NK-92 (cell line): ENCODE results near the gene CES4A.
"Not testable (repeated sequence)": the region's sequence is repeated elsewhere in the genome, so short reads cannot be mapped to it uniquely, and the experiment has no call there.

ENCODE experiments used
- DNase-seq: peaks from one replicate; lab custom pipeline; 2025; ENCODE audit not compliant: unreplicated experiment; lab: John Stamatoyannopoulos, UW

The CES4A gene

DNA sequence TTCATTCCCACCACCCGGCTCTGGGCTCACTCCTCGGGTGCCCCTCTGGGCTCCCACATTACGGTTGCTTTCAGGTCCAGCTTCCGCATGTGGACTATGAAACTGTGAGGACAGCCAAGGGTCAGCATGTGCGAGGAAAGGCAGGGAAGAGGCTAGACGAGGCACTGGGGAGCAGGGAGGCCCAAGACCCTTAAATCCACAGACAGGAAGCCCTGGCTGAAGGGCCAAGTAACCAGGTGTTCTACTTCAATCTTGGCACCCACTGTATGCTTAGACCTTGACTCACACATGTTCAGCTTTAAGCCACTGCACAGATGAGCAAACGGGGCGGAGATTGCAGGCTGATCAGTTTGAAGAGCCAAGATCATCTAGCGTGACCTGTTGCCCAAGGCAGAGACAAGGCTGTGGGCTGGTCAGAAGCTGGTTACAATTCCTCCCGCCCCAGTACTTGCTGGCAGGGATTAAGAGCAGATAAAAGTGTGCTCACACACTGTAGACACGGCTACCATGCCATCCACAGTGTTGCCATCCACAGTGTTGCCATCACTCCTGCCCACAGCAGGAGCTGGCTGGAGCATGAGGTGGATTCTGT, at the start of gene CES4A:
TSS of gene CES4A (plus strand) at position 393 of the 592 bp plus-strand sequence. CDS start at position 577, 184 bp downstream.
- DNase-seq = no peak

DNA sequence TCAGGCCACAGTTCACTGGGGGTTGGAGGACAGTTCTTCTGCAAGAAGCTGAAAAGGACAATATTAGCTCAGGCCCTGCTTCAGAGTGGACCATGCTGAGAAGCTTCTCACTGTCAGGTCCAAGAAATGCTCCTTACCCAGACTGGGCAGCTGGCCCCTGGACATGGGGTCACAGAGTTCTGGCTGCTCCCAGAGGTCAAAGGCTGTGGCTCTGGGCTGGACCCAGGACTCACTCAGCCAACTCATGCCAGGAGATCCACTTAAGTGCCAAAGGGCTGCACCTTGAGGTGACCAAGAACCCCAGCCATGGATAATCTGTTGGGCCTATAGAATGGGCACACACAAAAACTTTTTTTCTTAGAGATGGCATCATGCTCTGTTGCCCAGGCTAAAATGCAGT, 49.0 kb upstream of the CES4A start:
- DNase-seq = no peak

DNA sequence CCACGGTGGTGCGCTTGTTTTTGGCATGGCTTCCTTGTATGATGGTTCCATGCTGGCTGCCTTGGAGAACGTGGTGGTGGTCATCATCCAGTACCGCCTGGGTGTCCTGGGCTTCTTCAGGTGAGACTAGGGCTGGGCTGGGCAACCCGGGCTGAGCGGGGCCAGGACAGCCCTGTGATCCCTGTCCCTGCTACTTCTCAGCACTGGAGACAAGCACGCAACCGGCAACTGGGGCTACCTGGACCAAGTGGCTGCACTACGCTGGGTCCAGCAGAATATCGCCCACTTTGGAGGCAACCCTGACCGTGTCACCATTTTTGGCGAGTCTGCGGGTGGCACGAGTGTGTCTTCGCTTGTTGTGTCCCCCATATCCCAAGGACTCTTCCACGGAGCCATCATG, 48.2 kb upstream of the CES4A start:
- DNase-seq = no peak

DNA sequence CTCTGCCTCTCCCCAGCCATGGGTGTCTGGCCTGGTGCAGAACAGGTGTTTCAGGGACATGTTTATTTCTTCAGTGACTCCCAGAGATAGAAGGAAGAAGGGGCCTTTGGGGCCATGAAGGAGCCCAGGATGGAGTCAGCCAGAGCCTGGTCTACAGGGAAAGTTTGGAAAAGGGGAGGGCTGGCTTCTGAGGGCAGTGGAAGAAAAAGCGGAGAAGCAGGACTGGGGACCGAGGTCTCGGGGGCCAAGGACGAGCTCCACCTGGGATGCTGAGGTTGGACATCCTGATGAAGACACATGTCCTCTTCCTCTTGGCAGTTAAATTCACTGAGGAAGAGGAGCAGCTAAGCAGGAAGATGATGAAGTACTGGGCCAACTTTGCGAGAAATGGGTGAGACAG, 45.4 kb upstream of the CES4A start:
- no peak for DNase-seq

DNA sequence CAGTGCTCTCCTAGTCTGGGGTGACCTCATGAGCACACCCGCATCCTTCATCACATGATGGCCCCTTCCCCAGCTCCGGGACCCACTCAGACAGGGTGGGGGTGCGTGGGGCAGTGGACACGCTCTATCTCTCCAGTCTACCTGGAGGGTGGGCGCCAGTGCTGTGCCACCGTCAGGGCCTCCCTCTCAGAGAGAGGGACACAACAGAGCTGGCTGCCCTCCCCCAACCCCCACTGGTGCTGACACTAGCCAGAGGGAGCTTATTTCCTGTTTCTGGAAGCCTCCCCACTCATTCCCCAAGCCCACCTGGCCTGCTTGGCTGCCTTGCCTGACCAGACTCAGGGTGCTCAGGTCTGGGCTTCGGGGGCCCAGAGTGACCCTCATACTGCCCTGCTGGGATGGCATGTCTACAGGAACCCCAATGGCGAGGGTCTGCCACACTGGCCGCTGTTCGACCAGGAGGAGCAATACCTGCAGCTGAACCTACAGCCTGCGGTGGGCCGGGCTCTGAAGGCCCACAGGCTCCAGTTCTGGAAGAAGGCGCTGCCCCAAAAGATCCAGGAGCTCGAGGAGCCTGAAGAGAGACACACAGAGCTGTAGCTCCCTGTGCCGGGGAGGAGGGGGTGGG, 44.8 kb upstream of the CES4A start:
- no peak for DNase-seq

DNA sequence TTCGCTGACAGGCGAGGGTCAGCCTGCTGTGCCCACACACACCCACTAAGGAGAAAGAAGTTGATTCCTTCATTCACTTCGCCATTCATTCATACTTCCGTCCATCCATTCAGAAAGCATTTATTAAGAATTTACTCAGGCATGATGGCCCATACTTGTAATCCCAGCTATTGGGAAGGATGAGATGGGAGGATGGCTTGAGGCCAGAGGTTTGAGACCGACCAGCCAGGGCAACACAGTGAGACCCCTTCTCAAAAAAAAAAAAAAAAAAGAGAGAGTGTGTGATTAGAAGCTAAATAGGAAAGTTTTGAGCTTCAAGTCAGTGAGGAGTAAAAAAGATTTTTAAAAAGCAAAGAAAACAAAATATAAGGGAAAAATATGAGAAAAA, 44.3 kb upstream of the CES4A start:
- DNase-seq = no peak

DNA sequence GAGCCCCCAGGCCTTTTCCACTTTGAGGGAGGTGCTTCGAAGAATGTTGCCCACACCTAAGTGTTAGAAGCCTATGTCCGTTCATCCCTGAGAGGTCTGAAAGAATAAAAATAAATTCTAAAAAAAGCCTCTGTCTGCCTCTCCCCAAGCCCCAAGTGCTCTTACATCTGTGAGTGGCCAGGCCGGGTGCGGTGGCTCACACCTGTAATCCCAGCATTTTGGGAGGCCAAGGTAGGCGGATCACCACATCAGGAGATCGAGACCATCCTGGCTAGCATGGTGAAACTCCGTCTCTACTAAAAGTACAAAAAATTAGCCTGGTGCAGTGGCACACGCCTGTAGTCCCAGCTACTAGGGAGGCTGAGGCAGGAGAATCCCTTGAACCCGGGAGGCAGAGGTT, 43.4 kb upstream of the CES4A start:
- DNase-seq = not testable (repeated sequence)

DNA sequence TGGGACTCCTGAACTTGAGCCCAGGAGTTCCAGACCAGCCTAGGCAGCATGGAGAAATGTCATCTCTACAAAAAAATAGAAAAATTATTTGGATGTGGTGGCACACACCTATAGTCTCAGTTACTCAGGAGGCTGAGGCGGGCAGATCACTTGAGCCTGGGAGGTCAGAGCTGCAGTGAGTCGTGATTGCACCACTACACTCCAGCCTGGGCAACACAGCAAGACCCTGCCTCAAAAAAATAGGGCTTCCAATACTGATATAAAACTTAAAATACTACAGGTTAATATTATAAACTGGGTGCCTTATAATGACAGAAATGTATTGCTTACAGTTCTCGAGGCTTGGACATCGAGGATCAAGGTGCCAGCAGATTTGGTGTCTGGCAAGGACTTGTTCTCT, 42.5 kb upstream of the CES4A start:
- no peak for DNase-seq

DNA sequence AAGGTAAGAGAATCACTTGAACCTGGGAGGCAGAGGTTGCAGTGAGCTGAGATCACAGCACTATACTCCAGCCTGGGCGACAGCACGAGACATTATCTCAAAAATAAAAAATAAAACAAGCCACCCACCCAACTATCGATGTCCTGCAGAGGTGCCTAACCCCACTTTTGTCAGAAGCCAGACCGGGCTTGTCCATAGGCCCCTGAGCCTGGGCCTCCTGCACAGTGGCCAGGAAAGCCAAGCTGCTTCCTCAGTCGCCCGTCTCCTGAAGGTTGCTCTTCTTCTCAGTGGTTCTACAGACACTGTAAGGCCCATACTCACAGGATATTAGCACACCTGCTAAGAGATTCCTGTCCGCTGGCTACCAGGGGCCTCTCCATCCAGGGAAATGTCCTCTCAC, 41.8 kb upstream of the CES4A start:
- DNase-seq = no peak

DNA sequence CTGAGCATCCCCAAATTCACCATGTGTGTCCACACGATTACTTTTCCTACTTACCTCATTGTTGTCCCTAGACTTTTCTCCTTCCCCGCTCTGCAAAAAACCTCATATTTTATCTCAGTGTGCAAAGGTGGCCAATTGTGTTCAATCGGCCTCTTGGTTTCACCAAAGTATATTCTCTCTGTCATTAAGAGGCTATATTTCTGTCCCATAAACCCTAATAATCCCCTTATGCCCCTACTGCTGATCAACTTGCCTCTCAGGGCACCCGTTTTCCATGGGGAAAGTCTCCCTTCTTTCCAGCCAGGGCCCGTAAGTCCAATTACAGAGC, 41.5 kb upstream of the CES4A start:
- DNase-seq = no peak

DNA sequence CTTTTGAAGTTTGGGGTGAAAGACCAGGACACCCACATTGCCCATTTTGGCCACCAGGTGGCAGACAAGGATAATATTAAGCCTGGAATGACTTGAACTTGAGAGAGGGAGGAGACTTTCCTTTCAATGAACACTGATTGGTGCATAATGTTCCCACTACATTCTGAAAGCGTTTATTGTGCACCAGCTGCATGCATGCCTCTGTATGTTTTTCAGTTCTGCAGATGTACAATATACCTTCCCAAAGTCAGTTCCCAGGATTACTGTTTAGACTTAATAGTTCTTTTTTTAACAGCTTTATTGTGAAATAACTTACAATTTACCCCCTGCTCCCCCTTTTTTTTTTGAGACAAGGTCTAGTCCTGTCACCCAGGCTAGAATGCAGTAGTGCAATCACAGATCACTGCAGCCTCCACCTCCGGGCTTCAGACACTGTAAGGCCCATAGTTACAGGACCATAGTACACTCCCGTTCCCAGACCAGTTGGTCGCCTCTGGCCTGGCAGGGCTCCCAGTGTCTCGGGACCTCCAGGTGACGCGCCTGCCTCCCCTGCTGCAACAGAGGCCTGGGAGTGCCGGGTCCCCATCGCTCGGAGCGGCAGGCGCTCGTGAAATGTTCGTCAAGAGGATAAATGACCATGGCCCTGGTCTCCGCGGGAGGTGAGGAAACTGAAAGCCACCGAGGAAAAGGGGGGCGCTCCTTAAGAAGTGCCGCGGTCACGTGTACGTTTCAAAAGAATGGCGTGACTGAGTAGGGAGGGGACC, 40.9 kb upstream of the CES4A start:
- DNase-seq = no peak

DNA sequence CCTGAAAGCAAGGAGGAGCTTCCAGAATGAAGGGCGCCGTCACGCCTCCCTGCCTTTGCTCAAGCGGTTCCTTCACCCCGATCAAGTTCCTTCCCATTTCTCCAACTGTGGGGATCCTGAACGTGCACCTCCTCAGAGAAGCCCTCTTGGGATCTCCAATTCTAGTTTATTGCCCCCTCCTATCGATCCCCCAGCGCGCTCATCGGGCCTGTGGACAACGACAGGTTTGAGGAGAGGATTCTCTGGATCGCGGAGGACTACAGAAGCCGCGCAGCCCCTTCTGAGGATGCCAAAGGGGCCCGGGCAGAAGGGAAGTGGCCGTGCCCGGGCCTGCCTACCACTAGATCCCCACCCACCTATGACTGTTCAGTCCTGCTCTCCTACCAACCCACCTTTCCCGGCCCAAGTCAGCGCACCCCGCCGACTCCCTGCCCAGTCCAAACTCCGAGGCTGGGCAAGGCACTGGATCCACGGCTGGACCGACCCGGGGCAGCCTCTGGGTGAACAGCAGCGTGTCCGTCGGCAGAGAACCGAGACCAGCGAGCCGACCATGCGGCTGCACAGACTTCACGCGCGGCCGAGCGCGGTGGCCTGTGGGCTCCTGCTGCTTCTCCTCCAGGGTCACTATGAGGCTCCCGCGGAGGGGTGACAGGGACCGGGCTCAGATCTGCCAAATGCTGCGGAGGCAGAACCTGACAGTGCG, 40.1 kb upstream of the CES4A start:
- DNase-seq = no peak

DNA sequence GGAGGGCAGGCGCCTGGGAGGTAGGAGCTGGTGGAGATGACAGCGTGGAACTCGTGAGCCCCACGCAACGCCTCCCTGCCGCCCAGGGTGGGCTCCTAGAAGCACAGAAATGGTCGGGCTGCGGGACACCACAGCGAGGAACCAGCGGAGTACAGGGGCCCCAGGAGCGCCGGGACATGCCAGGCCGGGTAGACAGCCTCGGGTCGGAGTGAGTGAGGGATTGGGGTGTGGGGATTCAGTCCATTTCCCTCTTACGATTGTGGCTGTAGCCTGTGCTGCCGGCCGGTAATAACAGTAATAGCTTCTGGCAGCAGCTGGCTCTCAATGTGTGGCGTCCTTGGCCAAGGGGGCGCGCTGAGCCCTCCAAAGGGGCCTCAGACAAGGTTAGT, 39.6 kb upstream of the CES4A start:
- no peak for DNase-seq

DNA sequence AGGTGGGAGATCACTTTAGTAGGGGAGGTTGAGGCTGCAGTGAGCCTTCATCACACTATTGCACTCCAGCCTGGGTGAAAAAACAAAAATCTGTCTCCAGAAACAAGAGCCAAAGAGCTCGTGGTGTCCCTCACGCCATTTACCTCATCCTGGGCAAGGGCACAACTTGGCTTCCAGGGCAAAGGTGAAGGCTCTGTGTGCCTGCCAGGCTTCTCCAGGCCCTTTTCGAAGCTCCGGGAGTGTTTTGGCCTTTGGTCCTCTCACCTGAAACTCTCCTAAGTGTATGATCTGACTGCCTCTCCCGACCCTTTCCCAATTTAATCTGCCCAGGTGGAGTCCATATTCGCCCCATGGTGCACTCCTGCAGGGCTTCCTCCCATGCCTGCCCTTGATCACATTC, 38.9 kb upstream of the CES4A start:
- DNase-seq = no peak

DNA sequence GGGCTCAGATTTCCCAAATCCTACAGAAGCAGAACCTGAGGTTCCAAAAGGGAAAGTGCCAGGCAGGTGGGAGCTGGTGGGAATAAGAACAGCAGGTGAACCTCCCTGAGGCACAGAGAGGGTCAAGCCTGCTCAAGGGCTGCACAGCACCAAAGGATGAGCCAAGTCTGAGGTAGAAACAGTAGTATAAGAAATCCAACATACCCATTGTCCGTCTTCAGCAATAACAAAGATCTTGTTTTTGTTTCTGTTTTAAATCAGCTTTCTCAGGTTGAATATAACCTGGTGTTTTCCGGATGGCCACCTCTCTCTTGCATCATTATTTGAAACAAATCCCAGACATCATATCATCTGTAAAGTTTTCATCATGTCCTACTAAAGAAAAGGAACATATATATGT, 38.0 kb upstream of the CES4A start:
- DNase-seq = no peak

DNA sequence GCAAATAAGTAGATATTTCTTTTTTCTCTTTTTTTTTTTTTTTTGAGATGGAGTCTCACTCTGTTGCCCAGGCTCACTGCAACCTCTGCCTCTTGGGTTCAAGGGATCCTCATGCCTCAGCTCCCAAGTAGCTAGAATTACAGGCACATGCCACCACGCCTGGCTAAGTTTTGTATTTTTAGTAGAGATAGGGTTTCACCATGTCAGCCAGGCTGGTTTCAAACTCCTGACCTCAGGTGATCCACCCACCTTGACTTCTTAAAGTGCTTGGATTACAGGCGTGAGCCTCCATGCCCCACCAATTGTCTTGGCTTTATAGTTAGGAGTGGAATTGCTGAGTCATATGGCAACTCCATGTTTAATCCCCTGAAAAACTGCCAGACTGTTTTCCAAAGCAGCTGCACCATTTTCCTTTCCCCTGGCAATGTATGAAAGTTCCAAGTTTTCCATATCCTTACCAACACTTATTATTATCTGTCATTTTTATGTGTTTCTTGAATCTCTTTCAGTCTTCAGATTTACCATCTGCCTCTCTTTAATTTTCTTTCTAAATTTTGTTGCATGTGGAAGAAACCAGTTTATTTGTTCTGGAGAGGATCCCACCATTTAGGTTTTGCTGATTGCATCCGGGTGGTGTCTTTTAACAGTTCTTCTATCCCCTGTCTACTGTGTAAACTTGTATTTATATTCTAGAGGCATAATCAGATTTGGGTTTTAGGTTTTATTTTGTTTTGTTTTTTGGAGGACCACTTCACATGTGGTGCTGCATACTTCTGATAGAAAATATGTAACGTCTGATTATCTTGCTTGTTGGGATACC, 37.2 kb upstream of the CES4A start:
- no peak for DNase-seq

DNA sequence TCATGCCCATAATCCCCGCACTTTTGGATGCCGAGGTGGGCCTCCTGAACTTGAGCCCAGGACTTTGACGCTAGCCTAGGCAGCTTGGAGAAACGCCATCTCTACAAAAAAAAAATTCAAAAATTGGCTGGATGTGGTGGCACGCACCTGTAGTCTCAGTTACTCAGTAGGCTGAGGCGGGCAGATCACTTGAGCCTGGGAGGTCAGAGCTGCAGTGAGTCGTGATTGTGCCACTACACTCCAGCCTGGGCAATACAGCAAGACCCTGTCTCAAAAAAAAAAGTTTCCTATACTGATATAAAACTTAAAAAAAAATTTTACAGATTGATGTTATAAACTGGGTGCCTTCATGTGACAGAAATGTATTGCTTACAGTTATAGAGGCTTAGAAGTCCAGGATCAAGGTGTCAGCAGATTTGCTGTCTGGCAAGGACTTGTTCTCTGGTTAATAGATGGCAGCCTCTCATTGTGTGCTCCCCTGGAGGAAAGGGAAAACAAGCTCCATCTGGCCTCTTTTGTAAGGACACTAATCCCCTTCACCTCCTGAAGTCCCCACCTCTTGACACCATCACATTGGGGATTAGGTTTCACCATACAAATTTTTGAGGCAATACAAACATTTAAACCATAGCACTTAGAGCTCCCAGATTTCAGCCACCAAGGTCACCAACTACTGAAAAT, 35.8 kb upstream of the CES4A start:
- no peak for DNase-seq

DNA sequence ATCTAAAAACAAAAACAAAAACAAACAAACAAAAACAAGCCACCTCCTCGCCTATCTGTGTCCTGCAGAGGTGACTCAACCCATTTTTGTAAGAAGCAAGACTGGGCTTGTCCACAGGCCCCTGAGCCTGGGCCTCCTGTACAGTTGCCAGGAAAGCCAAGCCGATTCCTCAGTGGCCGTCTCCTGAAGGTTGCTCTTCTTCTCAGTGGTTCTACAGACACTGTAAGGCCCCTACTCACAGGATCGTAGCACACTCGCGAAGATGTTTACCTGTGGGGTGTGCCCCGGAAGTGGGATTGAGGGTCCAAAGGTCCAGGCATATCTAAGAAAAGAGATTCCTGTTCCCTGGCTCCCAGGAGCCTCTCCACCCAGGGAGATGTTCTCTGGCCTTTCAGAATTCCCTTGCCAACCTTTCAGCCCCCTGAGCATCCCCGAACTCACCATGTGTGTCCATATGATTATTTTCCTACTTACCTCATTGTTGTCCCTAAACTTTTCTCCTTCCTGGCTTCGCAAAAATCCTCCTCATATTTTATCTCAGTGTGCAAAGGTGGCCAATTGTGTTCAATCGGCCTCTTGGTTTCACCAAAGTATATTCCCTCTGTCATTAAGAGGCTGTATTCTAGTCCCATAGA, 34.8 kb upstream of the CES4A start:
- DNase-seq = no peak

DNA sequence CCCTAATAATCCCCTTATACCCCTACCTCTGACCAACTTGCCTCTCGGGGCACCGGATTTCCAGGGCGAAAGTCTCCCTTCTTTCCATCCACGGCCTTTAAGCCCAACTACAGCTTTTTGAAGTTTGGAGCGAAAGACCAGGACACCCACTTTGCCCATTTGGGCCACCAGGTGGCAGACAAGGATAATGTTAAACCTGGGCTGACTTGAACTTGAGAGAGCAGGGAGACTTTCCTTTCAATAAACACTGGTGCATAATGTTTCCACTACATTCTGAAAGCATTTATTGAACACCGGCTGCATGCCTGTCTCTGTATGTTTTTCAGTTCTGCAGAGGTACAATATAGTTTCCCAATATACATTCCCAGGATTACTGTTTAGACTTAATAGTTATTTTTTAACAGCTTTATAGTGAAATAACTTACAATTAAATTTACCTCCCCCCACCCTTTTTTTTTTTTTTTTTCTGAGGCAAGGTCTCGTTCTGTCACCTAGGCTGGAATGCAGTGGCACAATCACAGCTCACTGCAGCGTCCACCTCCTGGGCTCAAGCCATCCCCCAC, 34.2 kb upstream of the CES4A start:
- no peak for DNase-seq
